Activated CD8-positive, alpha-beta memory T cell treated with anti-CD3 and anti-CD28 coated beads for 48 hours (primary cell): ENCODE data around the gene KLF7.

Experiments
- DNase-seq, 3 experiments: peaks; one replicate each; pipeline ENCODE4 v3.0.0-alpha.2; 2020; ENCODE audit warnings: low read depth in 2 of 3, low spot score in 2 of 3

KLF7 gene

GRCh38 chr2:207167099-207167923 lies 1.6 kb upstream of the KLF7 start:
- DNase-seq, result no peak

- DNase-seq, result peak in 2 of 3 experiments; percentile 32 to 37
Observed at GRCh38 chr2:207166349-207167098, 776 bp upstream of the KLF7 start.

GRCh38 chr2:207166039-207166348 lies 246 bp upstream of the KLF7 start:
- DNase-seq, result peak; percentile 67 to 89 (median 87)

- DNase-seq, result no peak
Observed at GRCh38 chr2:207164006-207164831, 1.5 kb downstream of the KLF7 start.

- no peak for DNase-seq
Observed at GRCh38 chr2:207163756-207164005, 2.1 kb downstream of the KLF7 start.

- no peak for DNase-seq
Observed at GRCh38 chr2:207163053-207163755, 2.5 kb downstream of the KLF7 start.

- DNase-seq, result no peak
Observed at GRCh38 chr2:207162316-207162715, 3.4 kb downstream of the KLF7 start.

- no peak for DNase-seq
Observed at GRCh38 chr2:207161247-207162123, 4.3 kb downstream of the KLF7 start.

- DNase-seq, result no peak
Observed at GRCh38 chr2:207160115-207160514, 5.6 kb downstream of the KLF7 start.

GRCh38 chr2:207159002-207159401 lies 6.7 kb downstream of the KLF7 start:
- no peak for DNase-seq

- no peak for DNase-seq
Observed at GRCh38 chr2:207157731-207158130, 8.0 kb downstream of the KLF7 start.

GRCh38 chr2:207157162-207157481 lies 8.6 kb downstream of the KLF7 start:
- DNase-seq, result no peak

GRCh38 chr2:207156451-207157161 lies 9.1 kb downstream of the KLF7 start:
- no peak for DNase-seq

GRCh38 chr2:207155516-207156444 lies 10.0 kb downstream of the KLF7 start:
- no peak for DNase-seq

GRCh38 chr2:207154556-207155510 lies 10.9 kb downstream of the KLF7 start:
- no peak for DNase-seq

GRCh38 chr2:207153266-207153975 lies 12.3 kb downstream of the KLF7 start:
- DNase-seq, result no peak

GRCh38 chr2:207151048-207151447 lies 14.7 kb downstream of the KLF7 start:
- DNase-seq, result no peak
